HepG2 (cell line): Measurements from ENCODE around the gene COMMD4. TPM values are rescaled to one million over a fixed set of nuclear protein-coding genes. Genes with fewer than 3 reads are reported as not detected.

ENCODE experiments used
- ATAC-seq: fragments of 200-7000 bp; cut with Tn5 transposase; 3 replicates; pipeline ENCODE4 v1.9.1; 2020; ENCODE audit warnings: mild to moderate bottlenecking, moderate library complexity
- BruUV-seq: library from RNA; stranded (reverse); fragments of 400-500 nt; replicated peaks from 2 replicates; lab custom pipeline; 2021; lab: Mats Ljungman, UMichigan
- CTCF ChIA-PET: fragments of 300-600 bp; formaldehyde crosslinking; extraction: SDS; loops from one replicate; lab custom pipeline; 2021; ENCODE audit warnings: low total read pairs, inconsistent platforms, low intra/inter-chr PET ratio; lab: Yijun Ruan, JAX
- POLR2A ChIA-PET: fragments of 350-600 bp; sonication (Branson Sonifier 250); formaldehyde crosslinking; loops from one replicate; lab custom pipeline; 2020; ENCODE audit warnings: antibody characterized with exemption, inconsistent platforms; lab: Yijun Ruan, JAX
- DNase-seq: peaks from one replicate; pipeline ENCODE4 v3.0.0-alpha.2; 2015; ENCODE audit warnings: low spot score
- FAIRE-seq: peaks from 3 replicates; lab custom pipeline; 2011; peaks lifted over from hg19 to GRCh38; lab: Jason Lieb, UNC
- H2AFZ ChIP-seq: one replicate; pipeline ENCODE4 v1.6.1; 2011; ENCODE audit warnings: low read length, inconsistent platforms
- H3K27ac ChIP-seq: fragments of 300-600 bp; 3 replicates; pipeline ENCODE4 v1.8.0; 2011; ENCODE audit warnings: mixed run types, mild to moderate bottlenecking, mixed read lengths, low read length, inconsistent platforms; ENCODE audit not compliant: insufficient read depth; ENCODE audit errors: extremely low read length
- H3K27me3 ChIP-seq, 2 experiments: fragments of 200-600 bp in 1 of 2; 2 replicates in 1 of 2; 3 replicates in 1 of 2; pipeline versions ENCODE4 v1.6.0 to v1.8.0; 2011; ENCODE audit warnings: low read length in 2 of 2, mild to moderate bottlenecking in 2 of 2, moderate library complexity in 2 of 2, inconsistent platforms in 1 of 2; ENCODE audit not compliant: insufficient read depth in 2 of 2, control insufficient read depth in 1 of 2
- H3K36me3 ChIP-seq, 2 experiments: fragments of 200-600 bp in 1 of 2; replicated peaks in 1 of 2; 2 replicates in 1 of 2; 3 replicates in 1 of 2; pipeline versions ENCODE4 v1.5.1 to v1.8.0; 2011; ENCODE audit warnings: low read length in 2 of 2, inconsistent platforms in 1 of 2; ENCODE audit not compliant: insufficient read depth in 2 of 2, control insufficient read depth in 1 of 2
- H3K4me1 ChIP-seq: 2 replicates; pipeline ENCODE4 v1.5.1; 2012; ENCODE audit warnings: low read length, inconsistent platforms; ENCODE audit not compliant: insufficient read depth
- H3K4me2 ChIP-seq: 2 replicates; pipeline ENCODE4 v1.6.0; 2011; ENCODE audit warnings: low read depth, low read length, inconsistent platforms
- H3K4me3 ChIP-seq, 3 experiments: fragments of 200-600 bp in 1 of 3; sonication (generic), shearing (Covaris generic) in 1 of 3; replicated peaks in 1 of 3; 2 replicates each; pipeline ENCODE4 v1.5.1; 2011 to 2016; ENCODE audit warnings: low read length in 3 of 3, inconsistent platforms in 2 of 3, low read depth in 2 of 3, mild to moderate bottlenecking in 2 of 3, control low read depth in 1 of 3, mixed read lengths in 1 of 3; ENCODE audit not compliant: insufficient read depth in 1 of 3
- H3K79me2 ChIP-seq: one replicate; pipeline ENCODE4 v1.6.1; 2011; ENCODE audit warnings: low read length, inconsistent platforms; ENCODE audit not compliant: insufficient read depth
- H3K9ac ChIP-seq: 2 replicates; pipeline ENCODE4 v1.6.0; 2011; ENCODE audit warnings: mild to moderate bottlenecking, low read depth, low read length, inconsistent platforms; ENCODE audit not compliant: insufficient read depth
- H3K9me3 ChIP-seq: 2 replicates; pipeline ENCODE4 v1.5.1; 2012; ENCODE audit warnings: mild to moderate bottlenecking, low read length
- H4K20me1 ChIP-seq: 2 replicates; pipeline ENCODE4 v1.6.0; 2011; ENCODE audit warnings: inconsistent platforms, mild to moderate bottlenecking, low read length, moderate library complexity; ENCODE audit not compliant: insufficient read depth
- ADNP ChIP-seq: sonication (generic); formaldehyde crosslinking; IDR thresholded peaks from 2 replicates; pipeline ENCODE4 v1.4.0; 2020; ENCODE audit warnings: missing genetic modification reagents
- AKAP8 ChIP-seq: sonication (generic); formaldehyde crosslinking; IDR thresholded peaks from 2 replicates; pipeline ENCODE4 v1.5.1; 2020; ENCODE audit warnings: mild to moderate bottlenecking, missing genetic modification reagents
- FOSL2 ChIP-seq: sonication (generic); formaldehyde crosslinking; IDR thresholded peaks from 2 replicates; pipeline ENCODE4 v1.4.0; 2020; ENCODE audit warnings: missing genetic modification reagents
- KMT2A ChIP-seq: sonication (generic); formaldehyde crosslinking; IDR thresholded peaks from 2 replicates; pipeline ENCODE4 v1.4.0; 2020; ENCODE audit warnings: missing genetic modification reagents
- MAFG ChIP-seq: sonication (generic); formaldehyde crosslinking; IDR thresholded peaks from 2 replicates; pipeline ENCODE4 v1.5.1; 2020; ENCODE audit warnings: mild to moderate bottlenecking, missing genetic modification reagents
- NONO ChIP-seq, 2 experiments: fragments of 450-650 bp in 1 of 2; sonication (generic) in 1 of 2; formaldehyde crosslinking in 1 of 2; IDR thresholded peaks in 1 of 2; conservative IDR thresholded peaks in 1 of 2; 2 replicates each; pipeline versions ENCODE4 v1.6.1 to v1.8.0; 2017 to 2022; ENCODE audit warnings: mild to moderate bottlenecking in 1 of 2, missing genetic modification reagents in 1 of 2, moderate library complexity in 1 of 2
- PCBP1 ChIP-seq: fragments of 200-400 bp; formaldehyde crosslinking; IDR thresholded peaks from 2 replicates; pipeline ENCODE4 v1.6.1; 2017; ENCODE audit warnings: mild to moderate bottlenecking, low read depth, low read length, borderline replicate concordance
- PHB2 ChIP-seq: fragments of 450-650 bp; IDR thresholded peaks from 2 replicates; pipeline ENCODE4 v1.6.1; 2018; ENCODE audit not compliant: partially characterized antibody
- SKI ChIP-seq: fragments of 450-650 bp; IDR thresholded peaks from one replicate; pipeline ENCODE4 v1.6.1; 2018; ENCODE audit warnings: mild to moderate bottlenecking; ENCODE audit not compliant: partially characterized antibody
- SNRNP70 ChIP-seq: fragments of 200-400 bp; formaldehyde crosslinking; IDR thresholded peaks from 2 replicates; pipeline ENCODE4 v1.6.1; 2017; ENCODE audit warnings: mild to moderate bottlenecking, low read depth, low read length, moderate library complexity
- TMF1 ChIP-seq: sonication (generic); formaldehyde crosslinking; IDR thresholded peaks from 2 replicates; pipeline ENCODE4 v1.8.1; 2022; ENCODE audit warnings: low read depth, missing genetic modification reagents
- ZBTB20 ChIP-seq: sonication (generic); formaldehyde crosslinking; IDR thresholded peaks from 2 replicates; pipeline ENCODE4 v1.8.1; 2023; ENCODE audit warnings: missing genetic modification reagents, low read depth, mild to moderate bottlenecking, borderline replicate concordance
- ZC3H4 ChIP-seq: sonication (generic); formaldehyde crosslinking; IDR thresholded peaks from 2 replicates; pipeline ENCODE4 v1.4.0; 2020; ENCODE audit warnings: missing genetic modification reagents, borderline replicate concordance
- ZNF737 ChIP-seq: sonication (generic); formaldehyde crosslinking; IDR thresholded peaks from 2 replicates; pipeline ENCODE4 v1.5.0; 2020; ENCODE audit warnings: missing genetic modification reagents, mild to moderate bottlenecking, borderline replicate concordance
- ZNF816 ChIP-seq: sonication (generic); formaldehyde crosslinking; IDR thresholded peaks from 2 replicates; pipeline ENCODE4 v1.8.0; 2022; ENCODE audit warnings: missing genetic modification reagents, mild to moderate bottlenecking, borderline replicate concordance
- ZNF850 ChIP-seq: sonication (generic); formaldehyde crosslinking; conservative IDR thresholded peaks from 2 replicates; pipeline ENCODE4 v1.9.0; 2021; ENCODE audit warnings: mild to moderate bottlenecking, missing genetic modification reagents
- WGBS: methylation state at CpG from one replicate; pipeline ENCODE4 v1.1.6; 2017; ENCODE audit warnings: low lambda C conversion rate; 5-methylcytosine and 5-hydroxymethylcytosine counted together
- in situ Hi-C: cut with HindIII; loops from 2 replicates; pipeline ENCODE4 v1.10.0; 2017; ENCODE audit warnings: low pct_unique_long_range_greater_than_20kb; ENCODE audit not compliant: extremely low pct_ligation_motif_present
- intact Hi-C: fragments of 100-400 bp; cut with micrococcal nuclease; formaldehyde crosslinking; loops from one replicate; pipeline ENCODE4 v1.10.0; 2022; ENCODE audit not compliant: unreplicated experiment
- polyA plus RNA-seq, 8 experiments: library from polyadenylated mRNA; depleted of rRNA in 3 of 8; stranded (reverse) in 7 of 8; unstranded in 1 of 8; fragments of >200 nt; fragmentation: Illumina TruSeq in 4 of 8; extraction: Trizol in 4 of 8; gene quantifications; 2 replicates each; pipeline versions ENCODE4 v1.2.1 to v1.2.3, GENCODE V29; 2011 to 2016; ENCODE audit warnings: low read depth in 4 of 8, missing spikeins in 1 of 8, mixed read lengths in 1 of 8; ENCODE audit not compliant: insufficient read depth in 1 of 8
- total RNA-seq, 5 experiments: library from RNA; depleted of rRNA; stranded (reverse); fragments of >200 nt; fragmentation: Illumina TruSeq; extraction: Trizol; gene quantifications; 2 replicates each; pipeline ENCODE4 v1.2.3, GENCODE V29; 2016; ENCODE audit warnings: low read depth in 1 of 5
- TF ChIP-seq, protein P1 (sequence below): sonication (generic); formaldehyde crosslinking; conservative IDR thresholded peaks from 2 replicates; pipeline ENCODE4 v1.4.0; 2020; ENCODE audit warnings: missing genetic modification reagents
- TF ChIP-seq, protein P2 (sequence below): sonication (generic); formaldehyde crosslinking; conservative IDR thresholded peaks from 2 replicates; pipeline ENCODE4 v1.8.0; 2022; ENCODE audit warnings: mild to moderate bottlenecking, moderate library complexity, missing genetic modification reagents
- TF ChIP-seq, protein P3 (sequence below): sonication (generic); formaldehyde crosslinking; IDR thresholded peaks from 2 replicates; pipeline ENCODE4 v1.4.0; 2020; ENCODE audit warnings: missing genetic modification reagents

COMMD4 gene
- total and polyA plus RNA-seq, 2 of the 13 experiments (the other 11 are each of a cell fraction or from before 2014, with no cell fraction given) = 45.8 to 89.9 TPM

DNA sequence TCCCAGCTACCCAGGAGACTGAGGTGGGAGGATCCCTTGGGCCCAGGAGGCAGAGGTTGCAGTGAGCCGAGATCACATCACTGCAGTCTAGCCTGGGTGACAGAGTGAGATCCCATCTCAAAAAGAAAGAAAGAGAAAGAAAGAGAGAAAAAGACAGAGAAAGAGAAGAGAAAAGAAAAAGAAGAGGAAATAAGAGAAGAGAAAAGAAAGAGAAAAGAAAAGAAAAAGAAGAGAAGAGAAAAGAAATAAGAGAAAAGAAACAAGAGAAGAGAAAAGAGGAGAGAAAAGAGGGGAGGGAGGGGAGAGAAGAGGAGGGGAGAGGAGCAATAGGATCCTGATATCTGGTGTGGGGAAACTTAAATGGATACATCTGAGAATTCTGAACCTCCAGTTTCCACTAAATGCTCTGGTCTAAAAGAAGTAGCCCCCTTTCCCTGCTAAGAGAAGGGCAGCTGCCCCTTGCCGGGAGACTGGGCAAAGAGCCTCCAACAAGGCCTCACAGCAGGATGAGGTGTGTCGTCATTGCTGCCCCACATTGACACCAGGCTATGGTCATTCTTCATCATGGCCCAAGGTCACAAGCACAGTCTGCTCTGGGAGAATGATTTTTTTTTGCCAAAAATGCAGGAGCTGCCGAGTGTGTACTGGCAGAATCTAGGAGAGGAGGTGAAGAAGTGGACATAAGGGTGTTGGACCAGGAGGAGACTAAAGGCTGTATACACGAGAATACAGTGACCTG, 21.1 kb upstream of the COMMD4 start:
- BruUV-seq = no TSS peak
- CTCF ChIA-PET = no interaction called here
- TF ChIP-seq ADNP (no peak), ZNF850 (CRISPR knock-in tag) (no peak), PHB2 (no peak), ZC3H4 (CRISPR knock-in tag) (no peak), AKAP8 (no peak), ZNF816 (CRISPR knock-in tag) (no peak), ZNF737 (CRISPR knock-in tag) (no peak), ZBTB20 (no peak), TMF1 (CRISPR knock-in tag) (no peak), PCBP1 (no peak), FOSL2 (CRISPR knock-in tag) (no peak), SKI (no peak), SNRNP70 (no peak), MAFG (CRISPR knock-in tag) (no peak), KMT2A (CRISPR knock-in tag) (no peak), NONO (IDR thresholded peaks at IDR 0.05) (no peak), NONO (CRISPR knock-in tag; conservative IDR thresholded peaks at IDR 0.05) (no peak)
- TF ChIP-seq, protein P1, sequence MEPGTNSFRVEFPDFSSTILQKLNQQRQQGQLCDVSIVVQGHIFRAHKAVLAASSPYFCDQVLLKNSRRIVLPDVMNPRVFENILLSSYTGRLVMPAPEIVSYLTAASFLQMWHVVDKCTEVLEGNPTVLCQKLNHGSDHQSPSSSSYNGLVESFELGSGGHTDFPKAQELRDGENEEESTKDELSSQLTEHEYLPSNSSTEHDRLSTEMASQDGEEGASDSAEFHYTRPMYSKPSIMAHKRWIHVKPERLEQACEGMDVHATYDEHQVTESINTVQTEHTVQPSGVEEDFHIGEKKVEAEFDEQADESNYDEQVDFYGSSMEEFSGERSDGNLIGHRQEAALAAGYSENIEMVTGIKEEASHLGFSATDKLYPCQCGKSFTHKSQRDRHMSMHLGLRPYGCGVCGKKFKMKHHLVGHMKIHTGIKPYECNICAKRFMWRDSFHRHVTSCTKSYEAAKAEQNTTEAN = no peak
- TF ChIP-seq, protein P2, sequence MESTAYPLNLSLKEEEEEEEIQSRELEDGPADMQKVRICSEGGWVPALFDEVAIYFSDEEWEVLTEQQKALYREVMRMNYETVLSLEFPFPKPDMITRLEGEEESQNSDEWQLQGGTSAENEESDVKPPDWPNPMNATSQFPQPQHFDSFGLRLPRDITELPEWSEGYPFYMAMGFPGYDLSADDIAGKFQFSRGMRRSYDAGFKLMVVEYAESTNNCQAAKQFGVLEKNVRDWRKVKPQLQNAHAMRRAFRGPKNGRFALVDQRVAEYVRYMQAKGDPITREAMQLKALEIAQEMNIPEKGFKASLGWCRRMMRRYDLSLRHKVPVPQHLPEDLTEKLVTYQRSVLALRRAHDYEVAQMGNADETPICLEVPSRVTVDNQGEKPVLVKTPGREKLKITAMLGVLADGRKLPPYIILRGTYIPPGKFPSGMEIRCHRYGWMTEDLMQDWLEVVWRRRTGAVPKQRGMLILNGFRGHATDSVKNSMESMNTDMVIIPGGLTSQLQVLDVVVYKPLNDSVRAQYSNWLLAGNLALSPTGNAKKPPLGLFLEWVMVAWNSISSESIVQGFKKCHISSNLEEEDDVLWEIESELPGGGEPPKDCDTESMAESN (CRISPR knock-in tag) = no peak
- TF ChIP-seq, protein P3, sequence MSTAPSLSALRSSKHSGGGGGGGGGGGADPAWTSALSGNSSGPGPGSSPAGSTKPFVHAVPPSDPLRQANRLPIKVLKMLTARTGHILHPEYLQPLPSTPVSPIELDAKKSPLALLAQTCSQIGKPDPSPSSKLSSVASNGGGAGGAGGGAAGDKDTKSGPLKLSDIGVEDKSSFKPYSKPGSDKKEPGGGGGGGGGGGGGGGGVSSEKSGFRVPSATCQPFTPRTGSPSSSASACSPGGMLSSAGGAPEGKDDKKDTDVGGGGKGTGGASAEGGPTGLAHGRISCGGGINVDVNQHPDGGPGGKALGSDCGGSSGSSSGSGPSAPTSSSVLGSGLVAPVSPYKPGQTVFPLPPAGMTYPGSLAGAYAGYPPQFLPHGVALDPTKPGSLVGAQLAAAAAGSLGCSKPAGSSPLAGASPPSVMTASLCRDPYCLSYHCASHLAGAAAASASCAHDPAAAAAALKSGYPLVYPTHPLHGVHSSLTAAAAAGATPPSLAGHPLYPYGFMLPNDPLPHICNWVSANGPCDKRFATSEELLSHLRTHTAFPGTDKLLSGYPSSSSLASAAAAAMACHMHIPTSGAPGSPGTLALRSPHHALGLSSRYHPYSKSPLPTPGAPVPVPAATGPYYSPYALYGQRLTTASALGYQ (CRISPR knock-in tag) = no peak
- TF ChIP-seq, all 625 proteins: peak for 0
- H3K9ac ChIP-seq = no peak overlapping the region
- in situ Hi-C loops = no loop called here
- FAIRE-seq (no peak), DNase-seq (no peak), ATAC-seq (no peak)
- no peak overlapping the region for H3K4me3 ChIP-seq
- H3K36me3 ChIP-seq = no peaks in the 10 kb centered on the region
- intact Hi-C loops = no loop called here
- no peaks in the 10 kb centered on the region for H4K20me1 ChIP-seq
- peaks cover 0 to 9% of the 10 kb centered on the region in 2 experiments; a peak in 2 of 5 replicates for H3K27me3 ChIP-seq
- H2AFZ ChIP-seq = no peak overlapping the region
- no peak overlapping the region for H3K4me2 ChIP-seq
- 20% methylated on average over 4 of the region's 5 CpGs for WGBS
- POLR2A ChIA-PET = no interaction called here
- H3K4me1 ChIP-seq = peaks cover 2% of the 10 kb centered on the region
- no peak overlapping the region for H3K27ac ChIP-seq
- no peaks in the 10 kb centered on the region for H3K79me2 ChIP-seq
- no peaks in the 10 kb centered on the region for H3K9me3 ChIP-seq
